HEK293 (cell line): Measurements from ENCODE around the gene ODAD3.
A peak's percentile ranks its signal among the peaks of the same experiment; 100 is the strongest.

Experiments used
- HIC1 ChIP-seq: fragments of 450-650 bp; formaldehyde crosslinking; IDR thresholded peaks from 2 replicates; pipeline ENCODE4 v1.5.1; 2016; ENCODE audit warnings: missing biosample characterization, missing genetic modification characterization
- KLF17 ChIP-seq: fragments of 450-650 bp; formaldehyde crosslinking; IDR thresholded peaks from 2 replicates; pipeline ENCODE4 v1.5.1; 2016; ENCODE audit warnings: missing biosample characterization, missing genetic modification characterization
- MYNN ChIP-seq: fragments of 450-650 bp; formaldehyde crosslinking; IDR thresholded peaks from 2 replicates; pipeline ENCODE4 v1.5.1; 2016; ENCODE audit warnings: missing biosample characterization, missing genetic modification characterization, borderline replicate concordance
- TRIM28 ChIP-seq: IDR thresholded peaks from 2 replicates; pipeline ENCODE4 v1.6.1; 2011; ENCODE audit warnings: low read length, control low read depth, borderline replicate concordance
- ZBTB1 ChIP-seq: fragments of 450-650 bp; formaldehyde crosslinking; IDR thresholded peaks from 2 replicates; pipeline ENCODE4 v1.5.1; 2016; ENCODE audit warnings: missing biosample characterization, missing genetic modification characterization
- ZBTB11 ChIP-seq: fragments of 450-650 bp; formaldehyde crosslinking; conservative IDR thresholded peaks from 2 replicates; pipeline ENCODE4 v1.5.1; 2016; ENCODE audit warnings: low read depth, missing biosample characterization, missing genetic modification characterization
- ZBTB17 ChIP-seq: fragments of 450-650 bp; formaldehyde crosslinking; IDR thresholded peaks from 2 replicates; pipeline ENCODE4 v1.5.1; 2016; ENCODE audit warnings: missing biosample characterization, missing genetic modification characterization
- ZBTB44 ChIP-seq: fragments of 450-650 bp; IDR thresholded peaks from 2 replicates; pipeline ENCODE4 v1.5.1; 2018; ENCODE audit warnings: missing biosample characterization, mild to moderate bottlenecking, missing genetic modification characterization
- ZBTB7A ChIP-seq: fragments of 450-650 bp; formaldehyde crosslinking; IDR thresholded peaks from 2 replicates; pipeline ENCODE4 v1.5.1; 2016; ENCODE audit warnings: low read depth, missing biosample characterization, missing genetic modification characterization
- ZFHX2 ChIP-seq: fragments of 450-650 bp; formaldehyde crosslinking; conservative IDR thresholded peaks from 2 replicates; pipeline ENCODE4 v1.5.1; 2016; ENCODE audit warnings: missing biosample characterization, missing genetic modification characterization
- ZFP3 ChIP-seq: fragments of 450-650 bp; formaldehyde crosslinking; IDR thresholded peaks from 2 replicates; pipeline ENCODE4 v1.5.1; 2016; ENCODE audit warnings: low read depth, missing biosample characterization, missing genetic modification characterization
- ZFP41 ChIP-seq: fragments of 450-650 bp; formaldehyde crosslinking; IDR thresholded peaks from 2 replicates; pipeline ENCODE4 v1.5.1; 2016; ENCODE audit warnings: missing biosample characterization, missing genetic modification characterization, borderline replicate concordance
- ZNF112 ChIP-seq: fragments of 450-650 bp; formaldehyde crosslinking; IDR thresholded peaks from 2 replicates; pipeline ENCODE4 v1.5.0; 2017; ENCODE audit warnings: missing biosample characterization, missing genetic modification characterization
- ZNF18 ChIP-seq: fragments of 450-650 bp; formaldehyde crosslinking; IDR thresholded peaks from 2 replicates; pipeline ENCODE4 v1.5.1; 2016; ENCODE audit warnings: missing biosample characterization, missing genetic modification characterization
- ZNF184 ChIP-seq: fragments of 450-650 bp; IDR thresholded peaks from 2 replicates; pipeline ENCODE4 v1.5.1; 2018; ENCODE audit warnings: missing biosample characterization, mild to moderate bottlenecking, missing genetic modification characterization
- ZNF2 ChIP-seq: fragments of 450-650 bp; formaldehyde crosslinking; IDR thresholded peaks from 2 replicates; pipeline ENCODE4 v1.5.1; 2016; ENCODE audit warnings: missing biosample characterization, missing genetic modification characterization
- ZNF211 ChIP-seq: fragments of 450-650 bp; formaldehyde crosslinking; IDR thresholded peaks from 2 replicates; pipeline ENCODE4 v1.5.1; 2016; ENCODE audit warnings: low read depth, missing biosample characterization, missing genetic modification characterization
- ZNF280C ChIP-seq: fragments of 450-650 bp; formaldehyde crosslinking; IDR thresholded peaks from 2 replicates; pipeline ENCODE4 v1.5.1; 2016; ENCODE audit warnings: missing biosample characterization, missing genetic modification characterization
- ZNF292 ChIP-seq: fragments of 450-650 bp; formaldehyde crosslinking; IDR thresholded peaks from 2 replicates; pipeline ENCODE4 v1.5.1; 2016; ENCODE audit warnings: low read depth, missing biosample characterization, missing genetic modification characterization, borderline replicate concordance
- ZNF560 ChIP-seq: fragments of 450-650 bp; formaldehyde crosslinking; IDR thresholded peaks from 2 replicates; pipeline ENCODE4 v1.5.1; 2017; ENCODE audit warnings: missing biosample characterization, missing genetic modification characterization, borderline replicate concordance
- ZNF600 ChIP-seq: fragments of 450-650 bp; formaldehyde crosslinking; IDR thresholded peaks from 2 replicates; pipeline ENCODE4 v1.5.1; 2016; ENCODE audit warnings: missing biosample characterization, missing genetic modification characterization
- ZNF623 ChIP-seq: fragments of 450-650 bp; formaldehyde crosslinking; IDR thresholded peaks from 2 replicates; pipeline ENCODE4 v1.5.1; 2016; ENCODE audit warnings: missing biosample characterization, missing genetic modification characterization
- ZSCAN5A ChIP-seq: fragments of 450-650 bp; formaldehyde crosslinking; IDR thresholded peaks from 2 replicates; pipeline ENCODE4 v1.5.1; 2016; ENCODE audit warnings: missing biosample characterization, missing genetic modification characterization
- ZXDB ChIP-seq: fragments of 450-650 bp; formaldehyde crosslinking; IDR thresholded peaks from 2 replicates; pipeline ENCODE4 v1.5.1; 2016; ENCODE audit warnings: missing biosample characterization, missing genetic modification characterization

ODAD3 gene

GRCh38 chr19:11420429-11421370 lies 14.2 kb downstream of the ODAD3 start (continued):
- TF ChIP-seq ZBTB44 (tag by site-specific recombination) (no peak), ZNF600 (tag by site-specific recombination) (peak; percentile 28; the same call in 1 of the 2 replicates), ZNF292 (tag by site-specific recombination) (no peak), KLF17 (tag by site-specific recombination) (peak; percentile 50; the same call in 1 of the 2 replicates), ZNF184 (tag by site-specific recombination) (no peak), ZBTB7A (no peak), ZBTB11 (tag by site-specific recombination) (peak; percentile 19; the same call in 1 of the 2 replicates), ZFP3 (no peak), ZNF18 (tag by site-specific recombination) (no peak), ZNF623 (tag by site-specific recombination) (no peak), MYNN (tag by site-specific recombination) (no peak), TRIM28 (0 out of 2 replicates have a peak, but pooled peaks have one; percentile 25), ZBTB17 (tag by site-specific recombination) (0 out of 2 replicates have a peak, but pooled peaks have one; percentile 17), ZNF560 (tag by site-specific recombination) (0 out of 2 replicates have a peak, but pooled peaks have one; percentile 43), HIC1 (no peak), ZNF112 (no peak), ZNF2 (tag by site-specific recombination) (no peak), ZNF211 (tag by site-specific recombination) (no peak), ZFHX2 (tag by site-specific recombination) (0 out of 2 replicates have a peak, but pooled peaks have one; percentile 14), ZBTB1 (no peak), ZNF280C (no peak), ZFP41 (tag by site-specific recombination) (no peak), ZSCAN5A (tag by site-specific recombination) (no peak), ZXDB (tag by site-specific recombination) (0 out of 2 replicates have a peak, but pooled peaks have one; percentile 12)
